HG03565 (cell line): ENCODE data around the gene CCDC15.

ENCODE experiments used
- ATAC-seq: cut with Tn5 transposase; IDR thresholded peaks from one replicate; pipeline ENCODE4 v1.9.1; 2021; ENCODE audit warnings: mild to moderate bottlenecking, moderate library complexity; ENCODE audit not compliant: unreplicated experiment

CCDC15 gene

GRCh38 chr11:125063429-125064043, 109.5 kb downstream of the CCDC15 start:
- no peak for ATAC-seq

GRCh38 chr11:125064070-125064469, 110.1 kb downstream of the CCDC15 start:
- ATAC-seq, result no peak

- no peak for ATAC-seq
Measured at GRCh38 chr11:125068368-125068767, 114.4 kb downstream of the CCDC15 start.

- no peak for ATAC-seq
Measured at GRCh38 chr11:125069008-125069407, 115.0 kb downstream of the CCDC15 start.

GRCh38 chr11:125069796-125070195, 115.8 kb downstream of the CCDC15 start:
- ATAC-seq, result no peak

- peak; percentile 67 for ATAC-seq
Measured at GRCh38 chr11:125070699-125071254, 116.8 kb downstream of the CCDC15 start.

GRCh38 chr11:125071435-125071834, 117.4 kb downstream of the CCDC15 start:
- no peak for ATAC-seq

GRCh38 chr11:125071846-125072217, 117.8 kb downstream of the CCDC15 start:
- ATAC-seq, result no peak

GRCh38 chr11:125072218-125072960, 118.4 kb downstream of the CCDC15 start:
- peak; percentile 87 for ATAC-seq

- ATAC-seq, result no peak
Measured at GRCh38 chr11:125072961-125073590, 119.1 kb downstream of the CCDC15 start.

GRCh38 chr11:125073616-125074483, 119.8 kb downstream of the CCDC15 start:
- no peak for ATAC-seq

GRCh38 chr11:125074511-125075241, 120.7 kb downstream of the CCDC15 start:
- no peak for ATAC-seq

- no peak for ATAC-seq
Measured at GRCh38 chr11:125075242-125075625, 121.2 kb downstream of the CCDC15 start.

- no peak for ATAC-seq
Measured at GRCh38 chr11:125075900-125076317, 121.9 kb downstream of the CCDC15 start.

GRCh38 chr11:125076378-125076945, 122.5 kb downstream of the CCDC15 start:
- no peak for ATAC-seq

GRCh38 chr11:125078016-125078415, 124.0 kb downstream of the CCDC15 start:
- ATAC-seq, result no peak

GRCh38 chr11:125078516-125079140, 124.6 kb downstream of the CCDC15 start:
- ATAC-seq, result no peak

GRCh38 chr11:125079151-125079877, 125.3 kb downstream of the CCDC15 start:
- ATAC-seq, result no peak
